ENCODE data around the gene ARHGAP26.
"Not testable (repeated sequence)": the region's sequence is repeated elsewhere in the genome, so short reads cannot be mapped to it uniquely, and the experiment has no call there.

The ARHGAP26 gene

DNA sequence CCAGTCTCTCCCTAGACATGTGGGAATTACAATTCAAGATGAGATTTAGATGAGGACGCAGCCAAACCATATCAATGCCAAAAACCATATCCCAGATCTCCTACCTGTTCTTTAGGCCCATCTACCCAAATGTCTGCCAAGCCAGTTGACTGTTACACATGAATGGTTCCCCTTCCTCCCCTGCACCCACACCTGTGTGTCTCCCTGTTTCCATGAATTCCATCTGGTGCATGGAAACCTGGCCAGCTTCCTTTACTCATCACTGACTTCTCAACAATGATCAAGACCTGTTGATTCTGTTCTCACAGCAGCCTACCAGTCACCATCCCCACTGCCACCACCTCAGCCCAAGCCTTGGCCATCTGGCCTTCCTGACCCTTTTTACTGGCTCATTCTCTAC lies 410.6 kb downstream of the ARHGAP26 start:
- no peak for DNase-seq

DNA sequence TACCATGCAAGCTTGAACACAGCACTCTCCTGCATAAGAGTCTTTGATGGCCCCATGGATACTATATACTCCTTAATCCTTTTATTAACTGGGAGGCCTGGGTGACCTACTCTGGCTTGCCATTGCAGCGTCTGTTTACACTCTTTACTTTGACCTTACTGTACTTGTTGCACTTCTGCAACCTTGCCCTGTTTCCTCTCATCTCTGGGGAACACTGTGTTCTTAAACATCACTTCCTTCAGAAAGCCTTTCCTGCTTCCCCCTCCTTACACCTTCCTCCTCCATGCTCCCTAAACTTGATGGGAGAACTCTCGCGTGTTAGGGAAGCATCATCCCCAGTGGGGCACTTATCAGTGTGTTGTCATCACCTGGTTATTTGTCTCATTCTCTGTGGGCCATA lies 411.0 kb downstream of the ARHGAP26 start:
- DNase-seq = no peak

DNA sequence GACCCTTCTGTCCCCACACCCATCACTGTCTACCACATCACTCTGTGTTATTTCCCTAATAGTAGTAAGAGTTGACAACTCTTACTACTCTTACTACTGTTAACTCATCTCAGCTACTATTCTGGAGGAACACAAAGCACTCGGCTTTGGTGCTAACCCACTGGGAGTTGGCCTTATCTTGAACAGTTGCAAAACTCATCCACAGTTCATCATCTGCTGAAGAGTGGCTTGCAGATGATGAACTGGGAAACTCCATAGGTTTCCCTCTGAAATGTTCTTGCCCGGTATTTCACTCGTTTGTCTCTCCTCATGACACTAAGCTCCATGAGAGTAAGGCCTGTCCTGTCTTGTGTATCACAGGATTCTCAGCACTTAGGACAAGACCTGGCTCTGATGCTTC lies 411.9 kb downstream of the ARHGAP26 start:
- no peak for DNase-seq

DNA sequence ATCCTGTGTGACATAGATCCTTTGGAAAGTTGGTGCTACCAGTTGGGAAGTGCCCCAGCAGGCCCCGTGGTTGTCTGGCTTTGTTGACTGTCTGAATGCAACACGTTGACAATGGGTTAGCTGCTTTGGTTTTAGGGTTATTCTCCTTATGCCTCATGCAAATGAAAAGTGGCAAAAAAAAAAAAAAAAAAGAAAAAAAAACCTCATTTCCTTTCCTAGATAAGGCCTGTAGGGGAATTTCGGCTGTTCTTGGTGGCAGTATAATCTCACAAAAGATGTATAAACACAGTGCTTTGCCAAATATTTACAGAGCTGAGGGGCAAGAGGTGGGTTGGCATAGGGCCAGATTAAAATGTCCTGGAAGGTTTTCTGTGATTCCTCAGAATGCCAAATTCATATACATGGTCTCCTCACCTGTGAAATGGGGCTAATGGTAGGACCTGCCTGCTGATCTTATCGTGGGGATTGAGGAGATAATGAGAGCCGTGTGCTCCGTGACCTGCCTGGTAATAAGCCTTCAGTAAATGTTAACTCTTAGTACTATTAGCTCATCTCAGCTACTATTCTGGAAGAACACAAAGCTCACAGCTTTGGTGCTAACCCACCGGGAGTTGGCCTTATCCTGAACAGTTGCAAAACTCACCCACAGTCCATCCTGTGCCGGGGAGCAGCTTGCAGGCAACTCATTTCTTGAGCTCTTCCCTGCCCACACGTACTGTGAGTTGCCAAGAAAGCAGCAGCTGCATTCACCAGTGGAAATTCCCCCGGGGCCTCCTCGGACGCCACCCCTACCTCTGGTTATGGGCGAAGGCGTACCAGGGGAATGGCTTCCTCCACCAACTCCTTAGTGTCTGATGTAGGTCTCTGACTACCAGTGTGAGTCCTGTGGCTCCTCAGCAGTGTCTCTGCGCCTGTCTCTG lies 413.0 kb downstream of the ARHGAP26 start:
- DNase-seq = no peak

DNA sequence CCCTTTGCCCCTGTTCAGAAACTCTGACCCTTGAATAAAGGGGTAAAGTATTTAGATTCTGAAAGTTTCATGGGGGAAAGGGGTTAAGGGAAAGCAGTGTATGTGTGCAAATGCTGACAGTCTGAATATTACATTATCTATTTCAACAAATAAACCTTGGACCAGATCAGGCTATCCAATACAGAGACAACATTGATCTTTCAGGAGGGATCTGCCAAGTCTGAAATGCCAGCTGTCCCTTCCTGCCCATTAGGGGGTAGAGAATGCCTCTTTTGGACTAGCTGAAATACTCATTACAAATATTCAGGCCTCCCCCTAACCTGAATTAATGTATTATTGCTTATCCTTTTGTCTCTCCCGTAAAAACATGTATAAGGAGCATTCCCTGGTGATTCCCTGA lies 413.8 kb downstream of the ARHGAP26 start:
- no peak for DNase-seq

DNA sequence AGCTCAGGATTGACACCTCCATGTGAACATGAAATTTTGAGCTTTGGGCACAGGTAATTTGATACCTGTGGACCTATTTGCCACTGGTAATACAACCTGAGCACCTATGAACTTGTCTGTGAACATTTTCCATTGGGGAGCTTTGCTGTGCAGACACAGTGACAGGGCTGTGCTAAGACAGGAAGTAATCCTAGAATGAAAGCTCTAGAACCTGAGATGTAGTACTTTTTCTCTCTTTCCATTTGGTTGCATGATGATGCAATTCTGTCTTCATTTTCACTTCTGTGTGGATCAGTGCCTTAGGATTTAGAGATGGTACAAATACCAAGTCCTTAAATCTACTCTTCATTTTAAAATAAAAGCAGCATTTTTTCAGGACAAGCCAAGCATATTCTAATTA lies 416.4 kb downstream of the ARHGAP26 start:
- no peak for DNase-seq

DNA sequence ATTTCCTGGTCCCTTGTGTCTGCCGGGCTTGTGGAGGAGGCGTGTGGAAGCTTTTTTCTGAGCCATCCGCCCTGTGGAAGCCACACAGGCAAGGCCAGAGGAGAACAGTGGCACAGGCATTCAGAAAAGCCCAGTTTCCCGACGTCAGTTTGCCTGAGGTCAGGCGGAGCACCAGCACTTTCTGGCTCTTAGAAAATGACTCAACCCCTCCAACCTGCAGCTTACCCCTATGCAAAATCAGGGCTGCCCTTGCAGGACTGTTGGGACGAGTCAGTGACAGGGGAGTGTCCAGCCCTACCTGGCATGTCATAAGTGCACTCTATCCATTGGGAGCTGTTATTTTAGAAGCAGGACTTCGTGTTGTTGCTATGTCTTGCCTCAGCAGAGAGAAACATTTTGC lies 417.3 kb downstream of the ARHGAP26 start:
- DNase-seq = no peak

DNA sequence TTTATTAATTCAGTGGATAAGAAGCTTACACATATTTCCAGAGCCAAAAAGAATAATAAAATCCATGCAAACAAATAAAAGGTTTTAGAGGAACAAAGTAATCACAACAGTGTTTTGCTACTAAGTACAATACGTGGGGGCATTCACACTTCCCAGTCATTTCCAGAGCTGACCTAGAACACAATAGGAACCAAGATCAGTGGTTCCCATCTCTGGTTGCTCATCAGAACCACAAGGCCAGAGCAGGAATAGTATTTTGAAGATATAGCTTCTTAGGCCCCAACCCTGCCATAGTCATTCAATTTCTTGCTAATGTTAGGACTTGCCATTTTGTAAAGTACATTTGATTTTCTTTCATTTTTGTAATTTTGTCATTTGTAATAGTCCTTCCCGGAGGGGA lies 417.9 kb downstream of the ARHGAP26 start:
- DNase-seq = no peak

DNA sequence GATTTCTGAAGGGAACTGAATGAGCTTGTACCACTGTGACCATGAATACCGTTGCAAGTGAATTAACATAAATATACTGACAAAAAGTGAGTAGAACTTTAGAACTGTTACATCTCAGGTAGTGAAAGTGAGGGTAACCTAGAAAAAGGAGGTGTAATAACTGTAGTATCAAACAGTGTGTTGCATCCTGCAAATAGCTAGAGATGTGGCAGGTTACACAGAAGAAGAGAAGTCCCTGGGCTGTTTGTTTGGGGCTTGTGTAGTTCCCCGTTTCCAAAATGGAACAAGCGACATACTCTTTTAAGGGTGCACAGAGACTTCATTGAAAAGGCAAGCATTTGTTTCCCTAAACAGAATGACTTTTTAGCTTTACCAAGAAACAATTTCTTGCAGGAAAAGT lies 418.5 kb downstream of the ARHGAP26 start:
- DNase-seq = no peak

DNA sequence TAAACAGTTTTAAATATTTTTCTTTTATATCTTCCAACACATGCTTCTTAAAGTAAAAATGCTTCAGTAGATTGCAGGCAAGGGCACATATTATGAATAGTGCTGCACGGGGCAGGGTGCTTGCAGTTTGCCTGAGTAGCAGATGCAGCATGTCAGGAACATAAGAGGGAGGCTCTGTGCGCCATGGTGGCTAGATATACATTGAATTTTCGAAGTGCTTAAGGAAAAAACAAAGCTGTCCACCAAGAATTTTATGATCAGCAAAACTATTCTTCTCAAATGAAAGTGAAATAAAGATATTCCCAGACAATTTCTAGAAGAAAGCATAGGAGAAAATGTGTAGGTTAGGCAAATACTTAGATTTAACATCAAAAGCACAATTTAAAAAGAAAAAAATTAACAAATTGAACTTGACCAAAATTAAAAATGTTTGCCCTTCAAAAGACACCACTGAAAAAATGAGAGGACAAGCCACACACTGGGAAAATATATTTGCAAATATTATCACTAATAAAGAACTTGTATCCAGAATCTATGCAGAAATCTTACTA lies 420.2 kb downstream of the ARHGAP26 start:
- DNase-seq = no peak

DNA sequence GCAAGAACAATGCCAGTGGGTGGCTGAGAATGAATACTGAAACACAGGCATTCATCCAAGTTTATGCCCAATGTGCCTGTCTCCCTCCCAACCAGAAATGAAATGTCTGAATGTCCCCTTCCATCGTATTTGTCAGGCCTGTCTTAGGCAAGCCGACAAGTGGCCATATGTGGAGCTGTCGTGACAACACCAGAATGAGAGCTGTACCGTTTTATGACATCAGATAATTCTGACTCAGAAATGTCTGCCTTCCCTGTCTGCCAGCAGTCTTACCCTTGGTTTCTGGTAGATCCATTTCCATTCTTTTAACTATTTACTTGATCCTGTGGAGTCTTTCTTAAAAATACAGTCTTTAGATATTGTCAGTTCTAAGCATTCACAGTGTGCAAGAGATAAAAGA lies 421.5 kb downstream of the ARHGAP26 start:
- DNase-seq = no peak

DNA sequence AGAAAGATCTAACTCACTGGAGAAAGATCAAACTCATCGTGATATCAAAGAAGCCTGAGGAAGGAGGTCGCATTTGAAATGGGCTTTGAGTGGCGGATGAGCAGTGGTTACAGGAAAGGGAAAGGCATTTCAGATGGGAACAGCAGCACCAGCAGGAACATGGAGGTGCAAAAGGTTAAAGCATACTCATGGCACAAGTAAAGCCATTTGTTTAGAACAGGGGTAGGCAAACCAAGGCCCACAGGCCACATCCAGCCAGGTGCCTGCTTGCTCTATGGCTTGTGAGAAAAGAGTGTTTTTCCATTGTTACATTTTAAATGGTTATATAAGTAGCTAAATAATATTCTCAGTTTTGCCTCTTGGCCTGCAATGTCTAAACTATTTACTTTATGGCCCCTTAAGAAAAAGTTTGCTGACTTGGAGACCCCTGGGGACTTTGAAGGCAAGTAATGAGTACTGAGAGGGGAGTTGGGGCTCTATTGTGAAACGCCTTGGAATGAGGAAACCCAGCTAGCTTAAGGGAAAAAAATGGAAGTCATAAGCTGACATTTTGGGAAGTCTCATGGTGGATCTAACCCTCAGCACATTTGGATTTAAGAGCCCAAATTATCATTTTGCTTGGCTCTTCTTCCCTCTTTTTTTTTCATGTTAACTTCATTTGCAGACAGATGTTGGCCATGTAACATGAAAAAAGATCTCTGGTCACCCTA lies 422.2 kb downstream of the ARHGAP26 start:
- no peak for DNase-seq

DNA sequence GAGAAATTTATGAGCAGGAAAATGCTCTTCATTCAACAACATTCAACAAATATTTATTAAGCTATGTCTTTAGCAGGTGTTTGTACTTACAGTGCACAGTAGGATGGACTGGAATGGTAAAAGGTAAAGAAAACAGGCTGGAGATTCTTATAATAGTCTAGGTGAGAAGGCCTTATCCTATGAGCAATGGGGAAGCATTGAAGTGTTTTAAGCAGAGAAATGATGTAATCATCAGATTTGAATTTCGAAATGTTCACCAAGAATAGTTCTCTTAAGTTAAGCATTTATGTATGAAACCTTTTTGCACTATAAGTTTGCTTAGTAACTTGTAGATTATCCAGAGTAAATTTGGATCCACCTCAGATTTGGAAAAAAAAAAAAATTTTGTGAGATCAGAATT lies 424.0 kb downstream of the ARHGAP26 start:
- no peak for DNase-seq

DNA sequence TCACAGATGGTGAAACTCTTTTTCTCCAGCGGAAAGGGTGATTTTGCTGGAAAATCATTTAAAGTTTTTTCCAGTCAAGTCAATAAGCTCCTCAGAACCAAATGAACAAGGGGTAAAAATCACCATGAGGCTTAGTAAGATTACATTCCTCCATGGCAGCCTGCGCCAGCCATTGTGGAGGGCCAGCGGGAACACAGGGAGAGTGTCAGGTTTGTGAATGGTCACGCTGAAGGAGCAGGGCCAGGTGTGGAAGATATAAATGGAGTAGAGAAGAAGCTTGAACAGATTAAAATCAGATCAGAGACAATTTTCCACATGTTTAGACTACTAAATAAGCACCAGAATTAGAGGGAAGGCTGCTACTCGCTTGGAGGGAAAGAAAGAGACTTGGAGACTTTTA lies 424.5 kb downstream of the ARHGAP26 start:
- no peak for DNase-seq

DNA sequence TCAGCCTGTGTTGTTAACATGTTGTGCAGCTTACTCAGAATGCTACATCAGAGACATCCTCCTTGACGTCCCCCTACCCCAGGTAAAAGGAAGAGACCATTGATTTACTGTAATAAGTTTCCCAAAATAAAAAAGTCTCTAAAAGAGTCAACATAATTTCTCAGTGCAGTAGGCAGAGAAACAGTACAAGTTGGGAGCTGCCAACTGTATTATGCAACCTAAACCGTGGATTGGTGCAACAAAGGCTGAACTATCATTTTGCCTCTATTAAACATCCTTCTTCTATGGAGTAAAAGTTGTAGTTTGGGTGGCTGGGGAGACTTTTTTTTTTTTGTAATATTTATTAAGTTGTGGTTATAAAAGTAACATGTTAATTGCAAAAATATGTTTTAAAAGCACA lies 425.3 kb downstream of the ARHGAP26 start:
- no peak for DNase-seq

DNA sequence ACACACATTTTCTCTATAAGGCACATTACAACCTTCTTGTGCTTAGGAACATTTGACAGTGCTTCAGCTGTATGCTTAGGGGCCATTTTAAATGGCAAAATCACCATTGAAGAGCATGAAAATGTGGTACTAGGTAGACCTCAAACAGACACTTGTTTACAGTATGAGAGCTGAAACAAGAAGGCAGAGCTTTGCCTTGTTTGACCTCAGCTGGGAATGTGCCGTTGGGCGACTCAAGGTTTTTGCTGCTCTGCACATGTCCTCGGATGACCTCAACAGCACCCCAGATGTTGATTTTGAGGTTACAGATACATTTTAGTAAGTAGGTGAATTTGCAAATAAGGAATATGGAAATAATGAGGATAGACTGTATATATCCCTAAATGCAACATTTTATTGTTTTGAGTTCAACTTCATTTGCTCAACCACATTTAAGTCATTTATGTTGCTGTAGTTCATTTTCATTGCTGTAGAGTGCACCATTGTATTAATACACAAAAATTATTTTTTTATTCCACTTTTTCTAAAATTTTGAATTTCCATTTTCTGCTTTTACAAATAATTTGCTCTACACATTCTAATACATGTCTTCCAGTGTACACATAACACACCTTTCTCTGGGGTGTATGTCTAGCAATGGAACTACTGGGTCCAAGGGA lies 426.6 kb downstream of the ARHGAP26 start:
- no peak for DNase-seq

DNA sequence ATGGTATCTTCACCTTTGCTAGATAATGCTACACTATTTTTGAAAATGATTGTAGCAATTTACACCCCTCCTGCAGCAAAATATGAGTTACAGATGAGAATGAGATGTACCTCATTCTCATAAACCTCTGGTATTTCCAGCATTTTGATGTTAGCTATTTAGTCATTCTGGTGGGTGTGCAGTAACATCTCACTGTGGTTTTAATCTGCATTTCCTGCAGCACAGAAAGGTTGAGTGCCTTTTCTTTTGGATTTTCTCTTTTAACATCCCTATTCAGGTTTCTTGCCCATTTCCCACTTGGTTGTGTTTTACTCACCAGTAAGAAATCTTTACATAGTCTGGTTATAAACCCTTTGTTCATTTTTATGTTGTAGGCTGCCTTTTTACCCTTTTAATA lies 427.1 kb downstream of the ARHGAP26 start:
- DNase-seq = no peak

DNA sequence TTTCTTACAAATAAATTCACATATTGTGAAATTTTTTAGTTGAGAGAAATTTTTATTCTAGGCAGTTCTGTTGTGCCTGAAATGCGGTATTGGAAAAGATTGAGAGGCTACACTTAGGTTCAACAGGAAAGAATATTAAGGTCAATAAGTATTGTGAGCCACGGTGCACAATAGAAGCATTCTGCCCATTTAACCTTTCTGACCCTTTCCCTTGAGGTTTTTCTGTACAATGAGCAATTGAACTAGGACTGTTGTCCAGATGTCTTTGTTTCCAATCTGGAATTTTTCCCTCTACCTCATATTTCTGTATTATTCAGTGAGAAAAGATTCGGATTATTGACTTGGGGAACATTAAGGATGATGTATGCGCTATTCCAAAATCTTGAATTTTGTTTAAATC lies 428.2 kb downstream of the ARHGAP26 start:
- no peak for DNase-seq

DNA sequence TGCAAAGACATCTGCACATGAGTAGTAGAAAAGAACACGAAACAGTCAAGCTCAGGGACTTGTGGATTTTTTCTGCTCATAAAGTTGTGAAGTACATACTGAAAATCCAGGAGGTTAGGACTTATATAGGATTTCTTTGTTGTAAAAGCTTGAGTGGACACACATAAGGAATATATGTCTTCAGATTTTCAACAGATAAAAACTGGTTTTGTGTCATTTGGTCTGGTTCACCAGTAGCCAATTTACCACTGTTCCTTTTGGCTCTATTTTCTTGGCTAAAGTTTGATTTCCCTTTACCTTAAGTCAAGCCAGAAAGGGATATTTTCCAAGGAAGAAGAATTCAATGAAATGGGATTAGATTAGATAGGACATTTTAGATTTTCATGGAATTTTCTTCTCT lies 429.0 kb downstream of the ARHGAP26 start:
- DNase-seq = no peak

DNA sequence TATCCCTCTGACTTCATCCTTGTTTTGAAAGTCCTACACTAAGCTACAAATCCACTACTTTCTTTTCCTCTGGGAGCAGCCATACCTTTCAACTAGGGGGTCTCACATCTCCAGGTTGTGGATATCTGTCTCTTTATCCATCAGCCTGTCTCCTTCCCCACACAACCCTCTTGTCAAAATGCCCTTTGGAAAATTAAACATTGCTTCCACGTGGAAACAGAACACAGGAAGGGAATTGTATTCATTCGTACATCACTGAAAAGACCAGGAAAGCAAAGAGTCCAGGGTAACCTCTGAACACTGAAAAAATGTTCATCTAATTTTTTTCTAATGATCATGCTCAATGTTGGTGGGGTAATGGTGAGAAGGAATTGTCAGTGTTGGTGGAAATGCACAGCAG lies 429.7 kb downstream of the ARHGAP26 start:
- DNase-seq = no peak

DNA sequence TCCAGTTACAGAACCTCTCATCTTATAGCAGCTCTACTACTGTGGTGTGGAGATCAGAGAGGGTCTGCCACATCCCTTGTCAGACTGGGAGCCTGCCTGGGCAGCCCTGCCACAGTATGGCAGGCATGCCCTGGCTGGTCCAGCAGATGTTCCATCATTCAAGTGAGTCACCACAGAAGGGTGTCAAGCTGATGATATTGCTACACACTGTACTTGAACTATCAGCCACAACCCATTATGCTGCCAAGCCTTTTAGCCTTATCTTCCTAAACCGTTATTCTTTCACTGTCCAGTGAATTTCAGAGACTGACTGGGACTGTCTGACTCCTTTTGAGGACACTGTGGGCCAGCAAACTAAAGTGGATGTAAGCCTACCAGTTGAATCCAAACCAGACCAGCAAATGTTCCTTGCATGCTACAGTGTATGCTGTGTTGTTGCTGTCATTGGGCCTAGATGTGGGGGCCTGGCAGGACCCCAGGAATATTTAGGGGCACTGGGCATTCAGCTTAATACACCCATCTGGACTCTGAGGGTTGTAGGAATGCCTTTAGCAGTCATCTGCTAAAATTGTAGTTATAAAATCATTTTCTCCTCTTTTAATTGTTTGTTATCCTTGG lies 430.7 kb downstream of the ARHGAP26 start:
- peak; percentile 84 for DNase-seq

DNA sequence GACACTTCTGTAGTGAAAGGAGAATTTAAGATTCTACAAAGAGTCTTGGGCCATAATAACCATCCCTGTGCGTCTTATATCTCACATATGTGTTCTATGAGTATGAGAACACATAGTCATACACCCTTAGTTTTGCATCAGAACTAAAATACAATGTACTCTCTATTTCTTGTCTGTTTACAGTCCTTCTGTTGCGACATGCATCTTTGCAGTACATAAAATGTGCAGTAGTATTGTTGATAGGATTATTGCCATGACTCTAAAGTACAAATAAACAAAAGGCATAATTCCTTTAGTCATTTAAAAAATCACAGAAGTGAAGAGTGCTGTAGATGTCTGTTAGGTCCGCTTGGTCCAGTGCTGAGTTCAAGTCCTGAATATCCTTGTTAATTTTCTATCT lies 431.4 kb downstream of the ARHGAP26 start:
- no peak for DNase-seq

DNA sequence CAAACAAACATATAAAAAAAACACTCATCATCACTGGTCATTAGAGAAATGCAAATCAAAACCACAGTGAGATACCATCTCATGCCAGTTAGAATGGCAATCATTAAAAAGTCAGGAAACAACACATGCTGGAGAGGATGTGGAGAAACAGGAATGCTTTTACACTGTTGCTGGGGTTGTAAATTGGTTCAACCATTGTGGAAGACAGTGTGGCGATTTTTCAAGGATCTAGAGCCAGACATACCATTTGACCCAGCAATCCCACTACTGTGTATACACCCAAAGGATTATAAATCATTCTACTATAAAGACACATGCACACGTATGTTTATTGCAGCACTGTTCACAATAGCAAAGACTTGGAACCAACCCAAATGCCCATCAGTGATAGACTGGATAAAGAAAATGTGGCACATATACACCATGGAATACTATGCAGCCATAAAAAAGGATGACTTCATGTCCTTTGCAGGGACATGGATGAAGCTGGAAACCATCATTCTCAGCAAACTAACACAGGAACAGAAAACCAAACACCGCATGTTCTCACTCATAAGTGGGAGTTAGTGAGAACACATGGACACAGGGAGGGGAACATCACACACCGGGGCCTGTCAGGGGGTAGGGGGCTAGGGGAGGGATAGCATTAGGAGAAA lies 433.3 kb downstream of the ARHGAP26 start:
- not testable (repeated sequence) for DNase-seq

All from NCI-H446 treated with DMSO at 0.1 percent for 48 hours (cell line).